HepG2 (cell line): ENCODE measurements around the gene TYROBP. TPM values are rescaled to one million over a fixed set of nuclear protein-coding genes. Genes with fewer than 3 reads are reported as not detected.
"Not testable (repeated sequence)": the region's sequence is repeated elsewhere in the genome, so short reads cannot be mapped to it uniquely, and the experiment has no call there.

Experiments
- ATAC-seq: fragments of 200-7000 bp; cut with Tn5 transposase; 3 replicates; pipeline ENCODE4 v1.9.1; 2020; ENCODE audit warnings: mild to moderate bottlenecking, moderate library complexity
- BruUV-seq: library from RNA; stranded (reverse); fragments of 400-500 nt; replicated peaks from 2 replicates; lab custom pipeline; 2021; lab: Mats Ljungman, UMichigan
- CTCF ChIA-PET: fragments of 300-600 bp; formaldehyde crosslinking; extraction: SDS; loops from one replicate; lab custom pipeline; 2021; ENCODE audit warnings: low total read pairs, inconsistent platforms, low intra/inter-chr PET ratio; lab: Yijun Ruan, JAX
- POLR2A ChIA-PET: fragments of 350-600 bp; sonication (Branson Sonifier 250); formaldehyde crosslinking; loops from one replicate; lab custom pipeline; 2020; ENCODE audit warnings: antibody characterized with exemption, inconsistent platforms; lab: Yijun Ruan, JAX
- DNase-seq: peaks from one replicate; pipeline ENCODE4 v3.0.0-alpha.2; 2015; ENCODE audit warnings: low spot score
- FAIRE-seq: peaks from 3 replicates; lab custom pipeline; 2011; peaks lifted over from hg19 to GRCh38; lab: Jason Lieb, UNC
- H2AFZ ChIP-seq: one replicate; pipeline ENCODE4 v1.6.1; 2011; ENCODE audit warnings: low read length, inconsistent platforms
- H3K27ac ChIP-seq: fragments of 300-600 bp; 3 replicates; pipeline ENCODE4 v1.8.0; 2011; ENCODE audit warnings: mixed run types, mild to moderate bottlenecking, mixed read lengths, low read length, inconsistent platforms; ENCODE audit not compliant: insufficient read depth; ENCODE audit errors: extremely low read length
- H3K27me3 ChIP-seq, 2 experiments: fragments of 200-600 bp in 1 of 2; 2 replicates in 1 of 2; 3 replicates in 1 of 2; pipeline versions ENCODE4 v1.6.0 to v1.8.0; 2011; ENCODE audit warnings: low read length in 2 of 2, mild to moderate bottlenecking in 2 of 2, moderate library complexity in 2 of 2, inconsistent platforms in 1 of 2; ENCODE audit not compliant: insufficient read depth in 2 of 2, control insufficient read depth in 1 of 2
- H3K36me3 ChIP-seq, 2 experiments: fragments of 200-600 bp in 1 of 2; replicated peaks in 1 of 2; 2 replicates in 1 of 2; 3 replicates in 1 of 2; pipeline versions ENCODE4 v1.5.1 to v1.8.0; 2011; ENCODE audit warnings: low read length in 2 of 2, inconsistent platforms in 1 of 2; ENCODE audit not compliant: insufficient read depth in 2 of 2, control insufficient read depth in 1 of 2
- H3K4me1 ChIP-seq: 2 replicates; pipeline ENCODE4 v1.5.1; 2012; ENCODE audit warnings: low read length, inconsistent platforms; ENCODE audit not compliant: insufficient read depth
- H3K4me2 ChIP-seq: 2 replicates; pipeline ENCODE4 v1.6.0; 2011; ENCODE audit warnings: low read depth, low read length, inconsistent platforms
- H3K4me3 ChIP-seq, 3 experiments: fragments of 200-600 bp in 1 of 3; sonication (generic), shearing (Covaris generic) in 1 of 3; replicated peaks in 1 of 3; 2 replicates each; pipeline ENCODE4 v1.5.1; 2011 to 2016; ENCODE audit warnings: low read length in 3 of 3, inconsistent platforms in 2 of 3, low read depth in 2 of 3, mild to moderate bottlenecking in 2 of 3, control low read depth in 1 of 3, mixed read lengths in 1 of 3; ENCODE audit not compliant: insufficient read depth in 1 of 3
- H3K79me2 ChIP-seq: one replicate; pipeline ENCODE4 v1.6.1; 2011; ENCODE audit warnings: low read length, inconsistent platforms; ENCODE audit not compliant: insufficient read depth
- H3K9ac ChIP-seq: 2 replicates; pipeline ENCODE4 v1.6.0; 2011; ENCODE audit warnings: mild to moderate bottlenecking, low read depth, low read length, inconsistent platforms; ENCODE audit not compliant: insufficient read depth
- H3K9me3 ChIP-seq: 2 replicates; pipeline ENCODE4 v1.5.1; 2012; ENCODE audit warnings: mild to moderate bottlenecking, low read length
- H4K20me1 ChIP-seq: 2 replicates; pipeline ENCODE4 v1.6.0; 2011; ENCODE audit warnings: inconsistent platforms, mild to moderate bottlenecking, low read length, moderate library complexity; ENCODE audit not compliant: insufficient read depth
- E2F5 ChIP-seq: sonication (generic); formaldehyde crosslinking; conservative IDR thresholded peaks from 2 replicates; pipeline ENCODE4 v1.4.0; 2020; ENCODE audit warnings: missing genetic modification reagents
- EZH2 ChIP-seq: conservative IDR thresholded peaks from 2 replicates; pipeline ENCODE4 v1.6.1; 2012; ENCODE audit warnings: mild to moderate bottlenecking, low read depth, low read length, moderate library complexity
- RAD51 ChIP-seq: fragments of 450-650 bp; IDR thresholded peaks from 2 replicates; pipeline ENCODE4 v1.6.1; 2016; ENCODE audit warnings: borderline replicate concordance
- WGBS: methylation state at CpG from one replicate; pipeline ENCODE4 v1.1.6; 2017; ENCODE audit warnings: low lambda C conversion rate; 5-methylcytosine and 5-hydroxymethylcytosine counted together
- in situ Hi-C: cut with HindIII; loops from 2 replicates; pipeline ENCODE4 v1.10.0; 2017; ENCODE audit warnings: low pct_unique_long_range_greater_than_20kb; ENCODE audit not compliant: extremely low pct_ligation_motif_present
- intact Hi-C: fragments of 100-400 bp; cut with micrococcal nuclease; formaldehyde crosslinking; loops from one replicate; pipeline ENCODE4 v1.10.0; 2022; ENCODE audit not compliant: unreplicated experiment
- polyA plus RNA-seq, 8 experiments: library from polyadenylated mRNA; depleted of rRNA in 3 of 8; stranded (reverse) in 7 of 8; unstranded in 1 of 8; fragments of >200 nt; fragmentation: Illumina TruSeq in 4 of 8; extraction: Trizol in 4 of 8; gene quantifications; 2 replicates each; pipeline versions ENCODE4 v1.2.1 to v1.2.3, GENCODE V29; 2011 to 2016; ENCODE audit warnings: low read depth in 4 of 8, missing spikeins in 1 of 8, mixed read lengths in 1 of 8; ENCODE audit not compliant: insufficient read depth in 1 of 8
- total RNA-seq, 5 experiments: library from RNA; depleted of rRNA; stranded (reverse); fragments of >200 nt; fragmentation: Illumina TruSeq; extraction: Trizol; gene quantifications; 2 replicates each; pipeline ENCODE4 v1.2.3, GENCODE V29; 2016; ENCODE audit warnings: low read depth in 1 of 5

Gene TYROBP
- total and polyA plus RNA-seq, 2 of the 13 experiments (the other 11 are each of a cell fraction or from before 2014, with no cell fraction given): not detected

GRCh38 chr19:35957411-35957810 is 49.3 kb upstream of the TYROBP start:
- WGBS: 12% methylated on average over 8 of the region's 8 CpGs
- H3K36me3 ChIP-seq: not testable (repeated sequence)
- POLR2A ChIA-PET: interaction anchor here (0.5 kb wide), 1 partner anchor 10 kb away, joined by 3 read pairs; no protein-coding TSS in a partner anchor

GRCh38 chr19:35955881-35956634 is 48.0 kb upstream of the TYROBP start:
- FAIRE-seq (no peak), ATAC-seq (no peak), DNase-seq (no peak)
- Histone ChIP-seq H3K4me3 (no peak overlapping the region), H3K27me3 (peaks cover 4 to 44% of the 10 kb centered on the region in 2 experiments; a peak in 4 of 5 replicates), H3K36me3 (no peaks in the 10 kb centered on the region), H2AFZ (no peak overlapping the region), H3K9me3 (no peaks in the 10 kb centered on the region), H3K9ac (no peak overlapping the region), H3K4me1 (no peaks in the 10 kb centered on the region), H3K79me2 (no peaks in the 10 kb centered on the region), H4K20me1 (no peaks in the 10 kb centered on the region), H3K27ac (no peak overlapping the region), H3K4me2 (no peak overlapping the region)
- TF ChIP-seq E2F5 (CRISPR knock-in tag): no peak
- peak; percentile 46; the same call in 1 of the 2 replicates for TF ChIP-seq RAD51
- in situ Hi-C loops: no loop called here
- no TSS peak for BruUV-seq
- intact Hi-C loops: no loop called here
- 33% methylated on average over 6 of the region's 6 CpGs for WGBS
- POLR2A ChIA-PET: no interaction called here
- CTCF ChIA-PET: no interaction called here

More at GRCh38 chr19:35957411-35957810, 49.3 kb upstream of the TYROBP start:
- BruUV-seq, H3K27ac ChIP-seq, FAIRE-seq, H4K20me1 ChIP-seq, DNase-seq, H3K9me3 ChIP-seq, H3K4me2 ChIP-seq, intact Hi-C loops, H3K9ac ChIP-seq, H3K4me1 ChIP-seq: not testable (repeated sequence)
- H3K27me3 ChIP-seq: peaks cover 4 to 40% of the 10 kb centered on the region in 2 experiments; a peak in 4 of 5 replicates
- 0 out of 2 replicates have a peak, but pooled peaks have one; percentile 37 for TF ChIP-seq EZH2
- TF ChIP-seq, all 625 proteins: peak for 1; not testable (repeated sequence) for 624
- H3K79me2 ChIP-seq, H3K4me3 ChIP-seq, in situ Hi-C loops, CTCF ChIA-PET, H2AFZ ChIP-seq, ATAC-seq: not testable (repeated sequence)
